T-cell (primary cell): Measurements from ENCODE around the gene CDH7. TPM values are rescaled to one million over a fixed set of nuclear protein-coding genes. Genes with fewer than 3 reads are reported as not detected.

ENCODE experiments used
- ATAC-seq, 4 experiments: fragments of 200-7000 bp in 3 of 4; fragments of 150-1000 bp in 1 of 4; cut with Tn5 transposase; replicated peaks in 1 of 4; 1 replicate in 3 of 4; 2 replicates in 1 of 4; pipeline ENCODE4 v1.10.0; 2021; ENCODE audit warnings: moderate library complexity in 3 of 4, mild to moderate bottlenecking in 2 of 4, moderate number of reproducible peaks in 1 of 4
- CTCF ChIA-PET, 2 donors: fragments of 300-600 bp; sonication (Branson Sonifier 250); formaldehyde crosslinking; loops; one replicate each; lab custom pipeline; 2022; ENCODE audit warnings: antibody characterized with exemption in 2 of 2; lab: Charles Lee
- POLR2A ChIA-PET, 2 donors: fragments of 300-600 bp; sonication (Branson Sonifier 250); formaldehyde crosslinking; loops; one replicate each; lab custom pipeline; 2022; ENCODE audit warnings: antibody characterized with exemption in 2 of 2; lab: Charles Lee
- DNase-seq, 35 experiments: peaks; one replicate each; pipeline versions ENCODE4 v3.0.0 to v3.0.0-alpha.2; 2013 to 2023
- H3K27ac ChIP-seq: one replicate; pipeline ENCODE4 v1.5.1; 2013; ENCODE audit warnings: low read length
- H3K27me3 ChIP-seq, 2 experiments: replicated peaks in 1 of 2; 1 replicate in 1 of 2; 2 replicates in 1 of 2; pipeline versions ENCODE4 v1.6.1 to v1.7.0; 2013; ENCODE audit warnings: low read length in 1 of 2, mixed read lengths in 1 of 2; ENCODE audit not compliant: control insufficient read depth in 2 of 2, insufficient read depth in 2 of 2; ENCODE audit errors: extremely low read depth in 1 of 2
- H3K36me3 ChIP-seq, 2 donors: 1 replicate in 1 of 2; 2 replicates in 1 of 2; pipeline versions ENCODE4 v1.6.1 to v1.7.0; 2013; ENCODE audit warnings: low read length in 1 of 2; ENCODE audit not compliant: control insufficient read depth in 2 of 2, insufficient read depth in 1 of 2; ENCODE audit errors: extremely low read depth in 1 of 2
- H3K4me1 ChIP-seq, 2 experiments: 1 replicate in 1 of 2; 2 replicates in 1 of 2; pipeline versions ENCODE4 v1.6.1 to v1.7.0; 2013; ENCODE audit warnings: low read length in 2 of 2, mixed read lengths in 1 of 2; ENCODE audit not compliant: insufficient read depth in 2 of 2, control insufficient read depth in 1 of 2; ENCODE audit errors: extremely low read depth in 1 of 2
- H3K4me3 ChIP-seq, 2 donors: 1 replicate in 1 of 2; 2 replicates in 1 of 2; pipeline versions ENCODE4 v1.5.1 to v1.7.0; 2013; ENCODE audit warnings: mild to moderate bottlenecking in 2 of 2, low read length in 1 of 2, moderate library complexity in 1 of 2; ENCODE audit not compliant: control insufficient read depth in 1 of 2; ENCODE audit errors: extremely low read depth in 1 of 2
- H3K9me3 ChIP-seq: 2 replicates; pipeline ENCODE4 v1.7.0; 2013
- H3K27ac Mint-ChIP-seq, 2 donors: one replicate each; pipeline ENCODE4 v1.8.0; 2020 to 2021; ENCODE audit warnings: mild to moderate bottlenecking in 2 of 2, mixed read lengths in 2 of 2
- H3K27me3 Mint-ChIP-seq, 2 donors: one replicate each; pipeline ENCODE4 v1.8.0; 2021 to 2022; ENCODE audit warnings: mixed read lengths in 2 of 2
- H3K36me3 Mint-ChIP-seq: one replicate; pipeline ENCODE4 v1.8.0; 2021; ENCODE audit warnings: mixed read lengths
- H3K4me1 Mint-ChIP-seq, 3 donors: one replicate each; pipeline ENCODE4 v1.8.0; 2020 to 2022; ENCODE audit warnings: mixed read lengths in 3 of 3, mild to moderate bottlenecking in 1 of 3
- H3K4me3 Mint-ChIP-seq, 3 donors: one replicate each; pipeline ENCODE4 v1.8.0; 2020 to 2022; ENCODE audit warnings: mild to moderate bottlenecking in 3 of 3, mixed read lengths in 3 of 3, moderate library complexity in 3 of 3
- H3K9me3 Mint-ChIP-seq, 3 donors: one replicate each; pipeline ENCODE4 v1.8.0; 2020 to 2022; ENCODE audit warnings: mixed read lengths in 3 of 3
- WGBS: methylation state at CpG from one replicate; pipeline ENCODE4 v1.1.5; 2013; ENCODE audit warnings: missing lambda C conversion rate; ENCODE audit not compliant: insufficient coverage; 5-methylcytosine and 5-hydroxymethylcytosine counted together
- total RNA-seq, 35 experiments: library from RNA in 6 of 35; stranded (reverse) in 6 of 35; fragments of 120-200 nt in 1 of 35; gene quantifications; one replicate each; pipeline versions ENCODE4 v1.2.1 to v1.2.4 and lab custom pipeline; 2013 to 2026

CDH7 gene
- total RNA-seq, 5 donors from 2014 or later (not counting 1 experiment from before 2014, with no cell fraction given) = not detected

DNA sequence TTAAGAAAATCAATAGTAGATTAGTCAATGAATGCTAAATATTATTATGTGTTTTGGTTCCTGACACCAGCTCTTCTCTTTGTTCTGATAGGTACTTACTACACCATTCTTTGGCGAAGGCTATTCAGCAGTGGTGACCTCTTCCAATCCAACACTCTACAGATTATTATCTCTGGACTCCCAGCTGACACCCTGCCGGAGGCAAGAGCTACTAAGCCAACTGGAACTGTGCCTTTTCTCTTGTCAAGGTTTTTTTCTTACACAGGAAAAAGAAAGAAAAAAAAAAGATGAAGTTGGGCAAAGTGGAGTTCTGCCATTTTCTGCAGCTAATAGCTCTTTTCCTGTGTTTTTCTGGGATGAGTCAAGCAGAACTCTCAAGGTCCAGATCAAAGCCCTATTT is 11.7 kb downstream of the CDH7 start:
- no peaks in the 10 kb centered on the region for H3K27me3 ChIP-seq
- no peaks in the 10 kb centered on the region for H3K4me1 Mint-ChIP-seq
- no peak for ATAC-seq

GRCh38 chr18:65767406-65767805 is 16.6 kb downstream of the CDH7 start:
- H3K4me3 Mint-ChIP-seq = no peak overlapping the region
- Histone ChIP-seq H3K36me3 (no peaks in the 10 kb centered on the region), H3K4me1 (no peaks in the 10 kb centered on the region), H3K27ac (no peak overlapping the region), H3K9me3 (no peaks in the 10 kb centered on the region), H3K4me3 (no peak overlapping the region), H3K27me3 (no peaks in the 10 kb centered on the region)
- peaks cover 0 to 17% (median 8%) of the 10 kb centered on the region in 3 donors for H3K9me3 Mint-ChIP-seq
- CTCF ChIA-PET = no interaction called here
- no peak for DNase-seq
- POLR2A ChIA-PET = no interaction called here
- no peak overlapping the region for H3K27ac Mint-ChIP-seq
- ATAC-seq = no peak
- no peaks in the 10 kb centered on the region for H3K27me3 Mint-ChIP-seq
- WGBS = no CpG with 5 or more reads among the region's 2 CpGs
- H3K36me3 Mint-ChIP-seq = no peaks in the 10 kb centered on the region
- no peaks in the 10 kb centered on the region for H3K4me1 Mint-ChIP-seq

More for the DNA sequence above, 11.7 kb downstream of the CDH7 start:
- no peaks in the 10 kb centered on the region for H3K4me1 ChIP-seq
- H3K27me3 Mint-ChIP-seq = no peaks in the 10 kb centered on the region
- no peak overlapping the region for H3K4me3 Mint-ChIP-seq
- no peaks in the 10 kb centered on the region for H3K36me3 Mint-ChIP-seq
- POLR2A ChIA-PET = no interaction called here
- CTCF ChIA-PET = no interaction called here
- no peak for DNase-seq
- no CpG with 5 or more reads among the region's 2 CpGs for WGBS
- no peaks in the 10 kb centered on the region for H3K9me3 ChIP-seq
- H3K9me3 Mint-ChIP-seq = peaks cover 0 to 12% (median 5%) of the 10 kb centered on the region in 3 donors
- H3K4me3 ChIP-seq = no peak overlapping the region
- no peaks in the 10 kb centered on the region for H3K36me3 ChIP-seq
- H3K27ac ChIP-seq = no peak overlapping the region
- H3K27ac Mint-ChIP-seq = no peak overlapping the region

- 80% methylated on average over 9 of the region's 15 CpGs for WGBS
These were observed 17.4 kb downstream of the CDH7 start for GRCh38 chr18:65768120-65768778.

GRCh38 chr18:65769652-65770051 is 18.8 kb downstream of the CDH7 start:
- no peaks in the 10 kb centered on the region for H3K36me3 Mint-ChIP-seq
- no peak for ATAC-seq
- no peaks in the 10 kb centered on the region for H3K4me1 ChIP-seq
- WGBS = no CpG with 5 or more reads among the region's 4 CpGs
- no peaks in the 10 kb centered on the region for H3K36me3 ChIP-seq
- POLR2A ChIA-PET = no interaction called here
- no peak overlapping the region for H3K27ac ChIP-seq
- peaks cover 5 to 14% (median 6%) of the 10 kb centered on the region in 3 donors for H3K9me3 Mint-ChIP-seq
- H3K27ac Mint-ChIP-seq = no peak overlapping the region
- no peak overlapping the region for H3K4me3 ChIP-seq
- CTCF ChIA-PET = no interaction called here
- H3K4me3 Mint-ChIP-seq = no peak overlapping the region
- no peak for DNase-seq
- no peaks in the 10 kb centered on the region for H3K27me3 Mint-ChIP-seq
- no peaks in the 10 kb centered on the region for H3K9me3 ChIP-seq
- no peaks in the 10 kb centered on the region for H3K27me3 ChIP-seq
- no peaks in the 10 kb centered on the region for H3K4me1 Mint-ChIP-seq

More at GRCh38 chr18:65768120-65768778, 17.4 kb downstream of the CDH7 start:
- no peaks in the 10 kb centered on the region for H3K36me3 ChIP-seq
- H3K4me1 ChIP-seq = no peaks in the 10 kb centered on the region
- POLR2A ChIA-PET = no interaction called here
- no peaks in the 10 kb centered on the region for H3K36me3 Mint-ChIP-seq
- no peak overlapping the region for H3K4me3 ChIP-seq
- H3K4me1 Mint-ChIP-seq = no peaks in the 10 kb centered on the region
- CTCF ChIA-PET = interaction anchor here in 1 of 2 donors (0.5 kb wide), 1 partner anchor 263 kb away, joined by 3 read pairs; no protein-coding TSS in a partner anchor
- H3K27ac Mint-ChIP-seq = no peak overlapping the region
- no peak overlapping the region for H3K4me3 Mint-ChIP-seq
- no peaks in the 10 kb centered on the region for H3K9me3 ChIP-seq
- ATAC-seq (no peak), DNase-seq (no peak)
- no peaks in the 10 kb centered on the region for H3K27me3 Mint-ChIP-seq
- H3K9me3 Mint-ChIP-seq = peaks cover 0 to 14% (median 6%) of the 10 kb centered on the region in 3 donors
- H3K27ac ChIP-seq = no peak overlapping the region
- no peaks in the 10 kb centered on the region for H3K27me3 ChIP-seq

DNA sequence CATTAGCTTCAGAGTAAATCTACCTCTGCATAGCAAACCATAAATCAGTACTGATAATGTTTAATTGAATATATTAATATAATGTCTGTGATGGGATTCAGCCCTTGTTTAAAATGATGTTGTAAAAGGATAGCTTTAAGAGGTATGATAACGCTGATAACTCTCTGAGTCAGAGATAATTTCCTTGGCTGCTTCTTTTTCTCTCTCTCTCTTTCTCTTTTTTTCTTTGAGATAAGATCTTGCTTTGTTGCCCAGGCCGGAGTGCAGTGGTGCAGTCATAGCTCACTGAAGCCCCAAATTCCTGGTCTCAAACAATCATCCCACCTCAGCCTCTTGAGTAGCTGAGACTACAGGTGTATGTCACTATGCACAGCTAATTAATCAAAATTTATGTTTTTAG is 35.7 kb downstream of the CDH7 start:
- H3K4me1 Mint-ChIP-seq = no peaks in the 10 kb centered on the region
- H3K27me3 Mint-ChIP-seq = no peaks in the 10 kb centered on the region
- WGBS = no CpG with 5 or more reads among the region's 2 CpGs
- no peak overlapping the region for H3K4me3 Mint-ChIP-seq
- H3K9me3 Mint-ChIP-seq = peaks cover 6 to 18% (median 8%) of the 10 kb centered on the region in 3 donors
- DNase-seq (no peak), ATAC-seq (no peak)
- no peaks in the 10 kb centered on the region for H3K36me3 Mint-ChIP-seq
- no peaks in the 10 kb centered on the region for H3K36me3 ChIP-seq
- no peak overlapping the region for H3K4me3 ChIP-seq
- H3K27ac Mint-ChIP-seq = no peak overlapping the region
- CTCF ChIA-PET = interaction anchor here in 1 of 2 donors (0.8 kb wide), 1 partner anchor 54 kb away, joined by 4 read pairs; no protein-coding TSS in a partner anchor
- H3K27ac ChIP-seq = no peak overlapping the region
- POLR2A ChIA-PET = no interaction called here
- H3K27me3 ChIP-seq = no peaks in the 10 kb centered on the region
- no peaks in the 10 kb centered on the region for H3K9me3 ChIP-seq
- H3K4me1 ChIP-seq = no peaks in the 10 kb centered on the region

GRCh38 chr18:65788373-65788772 is 37.6 kb downstream of the CDH7 start:
- Histone ChIP-seq H3K27ac (no peak overlapping the region), H3K4me3 (no peak overlapping the region), H3K9me3 (no peaks in the 10 kb centered on the region), H3K4me1 (no peaks in the 10 kb centered on the region), H3K27me3 (no peaks in the 10 kb centered on the region), H3K36me3 (no peaks in the 10 kb centered on the region)
- Mint-ChIP-seq H3K27ac (no peak overlapping the region), H3K36me3 (no peaks in the 10 kb centered on the region), H3K9me3 (peaks cover 8 to 18% (median 8%) of the 10 kb centered on the region in 3 donors), H3K4me3 (no peak overlapping the region), H3K4me1 (no peaks in the 10 kb centered on the region), H3K27me3 (no peaks in the 10 kb centered on the region)
- CTCF ChIA-PET = no interaction called here
- POLR2A ChIA-PET = no interaction called here
- DNase-seq = no peak
- ATAC-seq = no peak
- WGBS = 100% methylated on average over 2 of the region's 4 CpGs
